ENCODE measurements around the gene INO80B.
"Not testable (repeated sequence)": the region's sequence is repeated elsewhere in the genome, so short reads cannot be mapped to it uniquely, and the experiment has no call there.

DNA sequence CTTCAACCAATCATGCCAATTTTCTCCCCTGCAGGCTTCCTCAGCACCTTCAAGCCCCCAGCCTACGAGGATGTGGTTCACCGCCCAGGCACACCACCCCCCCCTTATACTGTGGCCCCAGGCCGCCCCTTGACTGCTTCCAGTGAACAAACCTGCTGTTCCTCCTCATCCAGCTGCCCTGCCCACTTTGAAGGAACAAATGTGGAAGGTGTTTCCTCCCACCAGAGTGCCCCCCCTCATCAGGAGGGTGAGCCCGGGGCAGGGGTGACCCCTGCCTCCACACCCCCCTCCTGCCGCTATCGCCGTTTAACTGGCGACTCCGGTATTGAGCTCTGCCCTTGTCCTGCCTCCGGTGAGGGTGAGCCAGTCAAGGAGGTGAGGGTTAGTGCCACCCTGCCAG, 5.3 kb downstream of the INO80B start:
- TF ChIP-seq, protein P1, sequence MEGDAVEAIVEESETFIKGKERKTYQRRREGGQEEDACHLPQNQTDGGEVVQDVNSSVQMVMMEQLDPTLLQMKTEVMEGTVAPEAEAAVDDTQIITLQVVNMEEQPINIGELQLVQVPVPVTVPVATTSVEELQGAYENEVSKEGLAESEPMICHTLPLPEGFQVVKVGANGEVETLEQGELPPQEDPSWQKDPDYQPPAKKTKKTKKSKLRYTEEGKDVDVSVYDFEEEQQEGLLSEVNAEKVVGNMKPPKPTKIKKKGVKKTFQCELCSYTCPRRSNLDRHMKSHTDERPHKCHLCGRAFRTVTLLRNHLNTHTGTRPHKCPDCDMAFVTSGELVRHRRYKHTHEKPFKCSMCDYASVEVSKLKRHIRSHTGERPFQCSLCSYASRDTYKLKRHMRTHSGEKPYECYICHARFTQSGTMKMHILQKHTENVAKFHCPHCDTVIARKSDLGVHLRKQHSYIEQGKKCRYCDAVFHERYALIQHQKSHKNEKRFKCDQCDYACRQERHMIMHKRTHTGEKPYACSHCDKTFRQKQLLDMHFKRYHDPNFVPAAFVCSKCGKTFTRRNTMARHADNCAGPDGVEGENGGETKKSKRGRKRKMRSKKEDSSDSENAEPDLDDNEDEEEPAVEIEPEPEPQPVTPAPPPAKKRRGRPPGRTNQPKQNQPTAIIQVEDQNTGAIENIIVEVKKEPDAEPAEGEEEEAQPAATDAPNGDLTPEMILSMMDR (IDR thresholded peaks at IDR 0.05) = not testable (repeated sequence)
- TF ChIP-seq POLR2A (IDR thresholded peaks at IDR 0.05) = not testable (repeated sequence)
